ENCODE data around the gene PRR33. TPM values are rescaled to one million over a fixed set of nuclear protein-coding genes. Genes with fewer than 3 reads are reported as not detected.

Gene PRR33
- total and polyA plus RNA-seq, 11 donors: 0.08 to 5.1 (median 2.4) TPM

DNA sequence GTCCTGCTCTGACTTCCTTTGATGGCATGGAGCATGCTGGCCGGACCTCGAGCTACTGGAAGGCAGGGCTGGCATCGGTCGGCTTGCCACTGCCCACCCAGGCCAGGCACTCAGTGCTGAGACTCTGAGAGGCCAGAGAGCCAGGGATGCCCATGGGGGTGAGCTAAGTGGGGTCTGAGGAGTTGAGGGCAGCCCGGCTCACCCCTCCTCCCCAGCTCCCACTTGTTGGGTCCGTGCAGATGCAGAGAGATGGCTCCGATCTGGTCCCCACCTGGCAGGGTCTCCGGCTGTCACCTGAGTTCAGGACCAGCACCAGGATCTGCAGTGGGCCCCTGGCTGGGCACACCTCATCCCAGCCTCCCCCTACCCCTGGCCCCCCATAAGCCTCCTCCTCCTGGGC lies 25.5 kb downstream of the PRR33 start:
- Histone ChIP-seq H3K27me3 (peaks cover 0 to 9% (median 0%) of the 10 kb centered on the region in 9 donors), H3K4me1 (peaks cover 11 to 69% (median 25%) of the 10 kb centered on the region in 12 donors), H3K9me3 (no peaks in the 10 kb centered on the region), H3K27ac (peak overlapping the region in 7 of 12 donors; percentile 1 to 93 (median 54)), H3K36me3 (peaks cover 0 to 4% (median 0%) of the 10 kb centered on the region in 9 donors), H3K4me3 (peak overlapping the region in 6 of 12 donors; percentile 52 to 70 (median 58))
- DNase-seq: peak in 2 of 5 donors; percentile 19 to 44
- ATAC-seq: no peak
- 82 to 94% (median 85%) methylated on average over 2 to 8 of the region's 8 CpGs for WGBS, 4 donors
- intact Hi-C loops (cut with DNase I): no loop called here
- TF ChIP-seq, protein P1, sequence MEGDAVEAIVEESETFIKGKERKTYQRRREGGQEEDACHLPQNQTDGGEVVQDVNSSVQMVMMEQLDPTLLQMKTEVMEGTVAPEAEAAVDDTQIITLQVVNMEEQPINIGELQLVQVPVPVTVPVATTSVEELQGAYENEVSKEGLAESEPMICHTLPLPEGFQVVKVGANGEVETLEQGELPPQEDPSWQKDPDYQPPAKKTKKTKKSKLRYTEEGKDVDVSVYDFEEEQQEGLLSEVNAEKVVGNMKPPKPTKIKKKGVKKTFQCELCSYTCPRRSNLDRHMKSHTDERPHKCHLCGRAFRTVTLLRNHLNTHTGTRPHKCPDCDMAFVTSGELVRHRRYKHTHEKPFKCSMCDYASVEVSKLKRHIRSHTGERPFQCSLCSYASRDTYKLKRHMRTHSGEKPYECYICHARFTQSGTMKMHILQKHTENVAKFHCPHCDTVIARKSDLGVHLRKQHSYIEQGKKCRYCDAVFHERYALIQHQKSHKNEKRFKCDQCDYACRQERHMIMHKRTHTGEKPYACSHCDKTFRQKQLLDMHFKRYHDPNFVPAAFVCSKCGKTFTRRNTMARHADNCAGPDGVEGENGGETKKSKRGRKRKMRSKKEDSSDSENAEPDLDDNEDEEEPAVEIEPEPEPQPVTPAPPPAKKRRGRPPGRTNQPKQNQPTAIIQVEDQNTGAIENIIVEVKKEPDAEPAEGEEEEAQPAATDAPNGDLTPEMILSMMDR (IDR thresholded peaks at IDR 0.05): no peak
- no peak for TF ChIP-seq POLR2A (IDR thresholded peaks at IDR 0.05)

DNA sequence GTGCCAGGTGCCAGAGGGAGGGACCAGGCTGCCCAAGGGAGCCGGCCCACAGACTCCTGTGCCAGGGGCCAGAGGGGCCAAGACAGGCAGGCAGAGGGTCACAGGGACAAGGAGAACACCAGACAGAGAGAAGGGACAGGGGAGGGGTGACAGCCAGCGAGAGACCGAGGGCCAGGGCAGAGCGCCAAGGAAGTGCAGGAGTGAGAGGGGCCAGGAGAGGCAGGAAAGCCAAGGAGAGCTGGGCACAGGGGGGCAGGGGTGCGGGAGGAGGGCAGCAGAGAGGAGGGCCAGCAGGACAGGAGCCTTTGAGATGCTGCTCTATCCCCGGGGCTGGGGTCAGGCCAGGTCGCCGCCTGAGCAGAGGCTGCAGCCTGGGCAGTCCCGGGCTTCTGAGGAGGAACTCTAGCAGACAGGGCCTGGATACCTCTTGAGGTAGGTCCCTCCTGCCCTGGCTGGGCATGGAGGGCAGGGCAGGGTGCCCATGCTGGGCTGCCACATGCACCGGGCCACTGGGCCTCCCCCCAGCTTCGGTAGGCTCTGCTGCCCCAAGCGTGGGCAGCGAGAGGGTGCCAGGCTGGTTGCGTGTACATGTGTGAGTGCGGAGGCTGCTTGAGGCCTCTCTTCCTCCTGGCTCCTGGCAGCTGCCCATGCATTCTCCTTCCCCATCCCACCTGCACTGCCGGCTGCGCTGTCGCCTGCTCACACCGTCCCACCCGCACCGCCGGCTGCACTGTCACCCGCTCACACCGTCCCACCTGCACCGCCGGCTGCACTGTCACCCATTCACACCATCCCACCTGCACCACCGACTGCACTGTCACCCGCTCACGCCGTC lies 26.6 kb downstream of the PRR33 start:
- peaks cover 0 to 4% (median 0%) of the 10 kb centered on the region in 9 donors for H3K36me3 ChIP-seq
- no peaks in the 10 kb centered on the region for H3K9me3 ChIP-seq
- DNase-seq: peak in 3 of 5 donors; percentile 38 to 65 (median 65)
- no peak for TF ChIP-seq POLR2A (IDR thresholded peaks at IDR 0.05)
- TF ChIP-seq, protein P1 (IDR thresholded peaks at IDR 0.05): no peak
- H3K27me3 ChIP-seq: no peaks in the 10 kb centered on the region
- ATAC-seq: peak in 2 of 4 donors; percentile 3 to 5
- H3K27ac ChIP-seq: peak overlapping the region; percentile 66 to 94 (median 86)
- peaks cover 11 to 57% (median 24%) of the 10 kb centered on the region in 12 donors for H3K4me1 ChIP-seq
- H3K4me3 ChIP-seq: peak overlapping the region in 11 of 12 donors; percentile 13 to 70 (median 52)
- 72 to 78% (median 75%) methylated on average over 25 to 30 of the region's 30 CpGs for WGBS, 4 donors
- intact Hi-C loops (cut with DNase I): no loop called here

DNA sequence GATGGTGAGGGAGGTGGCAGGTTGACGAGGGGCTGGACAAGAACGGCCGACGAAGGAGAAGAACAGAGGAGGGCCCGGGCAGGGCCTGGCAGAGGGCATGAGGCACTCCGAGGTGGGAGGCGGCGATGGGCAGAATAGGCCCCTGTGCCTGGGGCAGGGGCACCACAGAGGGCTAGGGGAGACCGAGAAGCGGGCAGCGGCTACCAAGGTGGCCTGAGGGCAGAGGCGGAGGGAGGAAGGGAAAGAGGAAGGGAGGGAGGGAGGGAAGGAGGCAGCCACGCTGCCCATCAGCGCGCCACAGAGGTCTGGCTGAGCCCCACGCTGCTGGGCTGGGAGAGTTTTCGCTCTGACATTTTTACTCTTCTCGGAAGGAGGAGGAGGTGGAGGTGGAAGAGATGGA lies 27.5 kb downstream of the PRR33 start:
- Histone ChIP-seq H3K4me1 (peaks cover 11 to 52% (median 23%) of the 10 kb centered on the region in 12 donors), H3K9me3 (no peaks in the 10 kb centered on the region), H3K4me3 (peak overlapping the region in 11 of 12 donors; percentile 13 to 70 (median 52)), H3K36me3 (peaks cover 0 to 4% (median 0%) of the 10 kb centered on the region in 9 donors), H3K27me3 (no peaks in the 10 kb centered on the region), H3K27ac (peak overlapping the region; percentile 66 to 94 (median 86))
- TF ChIP-seq, protein P1 (IDR thresholded peaks at IDR 0.05): no peak
- no peak for TF ChIP-seq POLR2A (IDR thresholded peaks at IDR 0.05)
- intact Hi-C loops (cut with DNase I): no loop called here
- WGBS, 4 donors: 48 to 69% (median 57%) methylated on average over 18 of the region's 18 CpGs
- peak in 3 of 4 donors; percentile 2 to 6 (median 6) for ATAC-seq
- DNase-seq: peak in 1 of 5 donors; percentile 70

Data from heart left ventricle (tissue), 16 donors.